Measurements from ENCODE around the gene CD247.

CD247 gene

DNA sequence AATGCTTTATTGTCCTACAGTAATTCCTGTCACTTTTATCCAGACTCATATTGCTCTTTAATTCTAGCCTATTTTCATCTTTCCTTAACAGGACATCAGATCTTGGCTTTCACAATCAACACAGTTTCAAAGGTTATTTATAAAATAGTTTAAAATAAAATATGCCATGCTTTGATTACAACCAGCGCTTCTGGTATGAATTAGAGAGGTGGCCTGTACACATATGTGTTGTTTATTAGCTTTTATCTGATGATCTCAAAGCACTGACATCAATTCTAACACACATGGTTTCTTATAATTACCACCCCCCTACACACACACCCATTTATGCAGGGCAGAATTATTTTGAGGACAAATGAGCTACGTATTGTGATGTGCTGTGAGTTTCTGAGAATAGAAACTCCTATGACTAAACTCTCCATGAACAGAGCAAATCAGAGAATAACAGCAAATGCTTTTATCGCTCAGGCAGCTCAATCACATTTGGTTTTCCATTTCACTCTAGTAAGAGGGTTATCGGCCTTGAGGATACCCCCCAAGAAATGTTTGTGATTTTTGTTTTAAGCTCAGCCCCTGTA lies 18.0 kb downstream of the CD247 start:
- TF ChIP-seq, protein P1, sequence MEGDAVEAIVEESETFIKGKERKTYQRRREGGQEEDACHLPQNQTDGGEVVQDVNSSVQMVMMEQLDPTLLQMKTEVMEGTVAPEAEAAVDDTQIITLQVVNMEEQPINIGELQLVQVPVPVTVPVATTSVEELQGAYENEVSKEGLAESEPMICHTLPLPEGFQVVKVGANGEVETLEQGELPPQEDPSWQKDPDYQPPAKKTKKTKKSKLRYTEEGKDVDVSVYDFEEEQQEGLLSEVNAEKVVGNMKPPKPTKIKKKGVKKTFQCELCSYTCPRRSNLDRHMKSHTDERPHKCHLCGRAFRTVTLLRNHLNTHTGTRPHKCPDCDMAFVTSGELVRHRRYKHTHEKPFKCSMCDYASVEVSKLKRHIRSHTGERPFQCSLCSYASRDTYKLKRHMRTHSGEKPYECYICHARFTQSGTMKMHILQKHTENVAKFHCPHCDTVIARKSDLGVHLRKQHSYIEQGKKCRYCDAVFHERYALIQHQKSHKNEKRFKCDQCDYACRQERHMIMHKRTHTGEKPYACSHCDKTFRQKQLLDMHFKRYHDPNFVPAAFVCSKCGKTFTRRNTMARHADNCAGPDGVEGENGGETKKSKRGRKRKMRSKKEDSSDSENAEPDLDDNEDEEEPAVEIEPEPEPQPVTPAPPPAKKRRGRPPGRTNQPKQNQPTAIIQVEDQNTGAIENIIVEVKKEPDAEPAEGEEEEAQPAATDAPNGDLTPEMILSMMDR (IDR thresholded peaks at IDR 0.05; ENCODE audit: low read depth, low read length, missing control alignments), result no peak
- DNase-seq (ENCODE audit: low read depth), result no peak
- in situ Hi-C loops (cut with HindIII; ENCODE audit: low sequenced_read_pairs), result no loop called here
- H3K4me3 ChIP-seq (ENCODE audit: low read depth, low read length), result no peak overlapping the region

DNA sequence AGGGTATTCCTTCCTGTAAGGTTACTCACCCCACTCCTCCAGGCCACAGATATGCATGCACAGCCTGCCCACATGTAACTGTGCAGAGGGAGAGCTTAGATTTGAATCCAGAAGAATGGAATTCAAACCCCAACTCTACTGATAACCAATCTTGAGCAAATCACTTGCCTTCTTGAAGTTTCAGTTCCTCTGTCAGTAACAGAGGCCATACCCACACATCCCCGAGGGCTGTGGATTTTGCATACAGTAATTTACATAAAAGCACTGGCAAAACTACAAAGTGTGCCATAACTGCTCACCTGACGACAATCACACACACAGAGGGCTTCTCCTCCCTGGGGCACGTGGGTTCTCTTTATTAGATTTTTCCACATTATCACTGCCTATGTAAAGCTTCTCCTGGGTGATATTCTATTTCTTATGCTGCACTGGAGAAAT lies 18.6 kb downstream of the CD247 start:
- no peak for DNase-seq (ENCODE audit: low read depth)
- no peak overlapping the region for H3K4me3 ChIP-seq (ENCODE audit: low read depth, low read length)
- TF ChIP-seq, protein P1 (IDR thresholded peaks at IDR 0.05; ENCODE audit: low read depth, low read length, missing control alignments), result no peak
- in situ Hi-C loops (cut with HindIII; ENCODE audit: low sequenced_read_pairs), result no loop called here

DNA sequence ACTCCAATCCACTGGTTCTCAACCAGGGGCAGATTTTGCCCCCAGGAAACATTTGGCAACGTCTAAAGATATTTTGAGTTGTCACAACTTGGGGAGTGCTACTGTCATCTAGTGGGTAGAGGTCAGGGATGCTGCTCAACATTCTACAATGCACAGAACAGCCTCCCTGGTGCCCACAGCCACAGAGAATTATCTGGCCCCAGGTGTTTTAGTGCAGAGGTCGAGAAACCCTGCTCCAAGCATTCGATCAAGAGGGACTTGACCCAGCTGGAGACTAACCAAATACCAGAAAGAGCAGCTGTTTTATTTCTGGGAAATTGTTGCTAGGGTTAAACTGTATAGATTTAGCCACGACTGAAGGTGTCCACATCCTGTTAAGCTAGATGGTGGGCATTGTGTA lies 19.2 kb downstream of the CD247 start:
- H3K4me3 ChIP-seq (ENCODE audit: low read depth, low read length), result no peak overlapping the region
- DNase-seq (ENCODE audit: low read depth), result no peak
- in situ Hi-C loops (cut with HindIII; ENCODE audit: low sequenced_read_pairs), result no loop called here
- TF ChIP-seq, protein P1 (IDR thresholded peaks at IDR 0.05; ENCODE audit: low read depth, low read length, missing control alignments), result no peak

DNA sequence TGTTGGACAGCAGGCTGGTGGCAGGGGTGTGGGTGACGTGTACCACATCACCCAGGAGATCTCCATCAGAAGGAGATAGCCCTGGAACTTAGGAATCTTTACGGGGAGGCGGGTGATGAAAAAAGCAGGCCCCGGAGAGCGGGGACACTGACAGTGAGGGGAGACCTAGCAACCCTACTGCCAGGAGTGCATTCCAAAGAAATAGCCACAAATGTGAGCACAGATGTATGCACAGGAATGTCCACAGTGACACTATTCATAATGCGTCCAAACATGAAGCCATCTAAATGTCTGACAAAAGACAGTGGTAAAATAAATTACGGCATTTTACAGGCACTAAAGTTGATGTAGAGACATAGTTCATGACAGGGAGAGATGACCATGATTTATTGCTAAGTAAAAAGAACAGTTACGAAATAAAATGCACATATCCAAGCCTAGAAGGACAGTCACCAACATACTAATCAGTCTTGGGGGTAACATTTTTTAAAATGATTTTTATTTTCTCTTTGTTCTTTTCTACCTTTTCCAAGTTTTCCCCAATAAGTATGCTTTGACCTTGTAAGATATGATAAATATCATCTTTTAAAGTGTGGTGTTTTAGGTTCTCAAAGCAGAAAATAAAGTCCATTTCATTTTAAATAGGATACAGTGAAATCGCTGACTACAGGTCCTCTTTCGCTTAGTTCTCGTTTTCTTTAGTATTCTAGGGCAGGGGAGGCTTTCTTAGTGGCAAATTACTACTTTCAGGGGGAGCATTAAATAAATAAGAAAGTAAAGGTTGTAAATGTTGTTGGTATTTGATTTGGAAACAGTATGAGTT lies 21.3 kb downstream of the CD247 start:
- TF ChIP-seq, protein P1 (IDR thresholded peaks at IDR 0.05; ENCODE audit: low read depth, low read length, missing control alignments), result no peak
- in situ Hi-C loops (cut with HindIII; ENCODE audit: low sequenced_read_pairs), result no loop called here
- H3K4me3 ChIP-seq (ENCODE audit: low read depth, low read length), result no peak overlapping the region
- DNase-seq (ENCODE audit: low read depth), result no peak

DNA sequence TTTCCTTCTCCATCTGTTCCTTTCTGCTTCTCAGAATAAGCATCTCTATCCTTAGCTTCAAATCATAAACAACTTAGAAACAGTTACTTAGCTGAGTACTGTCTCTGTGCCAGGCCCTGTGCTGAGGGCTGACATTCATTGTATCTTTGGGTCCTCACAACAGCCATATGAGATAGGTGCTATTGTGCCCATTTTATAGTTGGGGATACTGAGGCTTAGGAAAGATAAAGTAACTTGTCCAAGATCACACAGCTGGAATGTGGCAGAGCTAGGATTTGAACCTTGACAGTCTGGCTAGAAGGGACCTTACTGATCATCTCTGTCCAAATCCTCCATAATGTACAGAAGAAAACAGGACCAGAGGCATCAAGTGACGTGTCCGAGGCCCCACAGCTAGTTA lies 25.0 kb downstream of the CD247 start:
- DNase-seq (ENCODE audit: low read depth), result no peak
- TF ChIP-seq, protein P1 (IDR thresholded peaks at IDR 0.05; ENCODE audit: low read depth, low read length, missing control alignments), result no peak
- no peak overlapping the region for H3K4me3 ChIP-seq (ENCODE audit: low read depth, low read length)
- in situ Hi-C loops (cut with HindIII; ENCODE audit: low sequenced_read_pairs), result no loop called here

DNA sequence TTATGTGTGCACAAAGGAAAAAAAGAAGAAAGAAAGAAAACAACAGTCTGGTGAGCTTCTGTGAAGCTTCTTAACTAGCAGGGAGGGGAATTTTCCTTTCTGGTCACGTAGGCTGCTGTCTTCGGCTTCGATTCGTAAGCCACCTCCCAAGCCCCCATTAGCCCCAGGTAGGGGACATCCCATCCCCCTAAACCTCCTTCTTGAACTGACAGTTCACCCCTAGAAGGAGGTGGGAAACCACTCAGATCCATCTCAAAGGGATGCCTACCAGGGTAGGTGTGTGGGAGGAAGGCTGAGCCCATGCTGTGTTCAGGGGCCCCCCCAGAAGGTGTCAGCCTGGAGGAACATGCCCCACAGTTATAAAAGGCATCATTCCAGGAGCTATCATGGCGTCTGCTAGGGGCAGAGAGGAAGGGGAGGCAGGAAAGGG lies 25.8 kb downstream of the CD247 start:
- no peak for DNase-seq (ENCODE audit: low read depth)
- H3K4me3 ChIP-seq (ENCODE audit: low read depth, low read length), result no peak overlapping the region
- in situ Hi-C loops (cut with HindIII; ENCODE audit: low sequenced_read_pairs), result no loop called here
- TF ChIP-seq, protein P1 (IDR thresholded peaks at IDR 0.05; ENCODE audit: low read depth, low read length, missing control alignments), result no peak
